Suprapubic skin (tissue), 4 donors: Measurements from ENCODE around the gene ANP32B. TPM values are rescaled to one million over a fixed set of nuclear protein-coding genes. Genes with fewer than 3 reads are reported as not detected.

Experiments
- DNase-seq, 2 donors: peaks; one replicate each; pipeline ENCODE4 v3.0.0-alpha.2; 2019; ENCODE audit warnings: low spot score in 2 of 2
- H3K27ac ChIP-seq: fragments of 200-600 bp; sonication (generic); one replicate; pipeline ENCODE4 v1.5.1; 2019
- H3K27me3 ChIP-seq: fragments of 200-600 bp; sonication (generic); one replicate; pipeline ENCODE4 v1.5.1; 2019
- H3K36me3 ChIP-seq: fragments of 200-600 bp; sonication (generic); one replicate; pipeline ENCODE4 v1.5.1; 2019
- H3K4me1 ChIP-seq: fragments of 200-600 bp; sonication (generic); one replicate; pipeline ENCODE4 v1.5.1; 2019
- H3K4me3 ChIP-seq: fragments of 200-600 bp; sonication (generic); one replicate; pipeline ENCODE4 v1.5.1; 2019; ENCODE audit warnings: mild to moderate bottlenecking
- H3K9me3 ChIP-seq: fragments of 200-600 bp; sonication (generic); one replicate; pipeline ENCODE4 v1.5.1; 2019
- EP300 ChIP-seq: sonication (generic); formaldehyde crosslinking; IDR thresholded peaks from one replicate; pipeline ENCODE4 v1.6.1; 2017; ENCODE audit warnings: antibody characterized with exemption
- POLR2A ChIP-seq, 2 donors: fragments of 450-650 bp; IDR thresholded peaks; one replicate each; pipeline ENCODE4 v1.6.1; 2017; ENCODE audit warnings: antibody characterized with exemption in 2 of 2, mild to moderate bottlenecking in 2 of 2, moderate library complexity in 2 of 2
- POLR2AphosphoS5 ChIP-seq, 3 donors: sonication (generic); formaldehyde crosslinking; IDR thresholded peaks; one replicate each; pipeline ENCODE4 v1.6.1; 2017; ENCODE audit warnings: antibody characterized with exemption in 3 of 3
- WGBS: methylation state at CpG from one replicate; pipeline ENCODE4 v1.1.5; 2018; 5-methylcytosine and 5-hydroxymethylcytosine counted together
- total RNA-seq, 4 donors: library from RNA; depleted of rRNA; stranded (reverse); fragments of >200 nt; gene quantifications; one replicate each; pipeline ENCODE4 v1.1.0, GENCODE V29; 2016
- TF ChIP-seq, protein P1 (sequence below), 2 donors: fragments of 200-600 bp in 1 of 2; fragments of 450-650 bp in 1 of 2; sonication (generic) in 1 of 2; IDR thresholded peaks; one replicate each; pipeline ENCODE4 v1.5.1; 2016 to 2019; ENCODE audit warnings: antibody characterized with exemption in 2 of 2, mild to moderate bottlenecking in 1 of 2, moderate library complexity in 1 of 2

ANP32B gene
- total RNA-seq, 4 donors from 2014 or later, result 34.8 to 71.6 (median 59.1) TPM

- Histone ChIP-seq H3K27me3 (peaks cover 4% of the 10 kb centered on the region), H3K4me1 (no peaks in the 10 kb centered on the region), H3K9me3 (no peaks in the 10 kb centered on the region), H3K36me3 (no peaks in the 10 kb centered on the region), H3K27ac (no peak within 1 kb of the TSS), H3K4me3 (no peak within 1 kb of the TSS)
- DNase-seq, result no peak
- WGBS, result 78% methylated on average over 3 of the region's 3 CpGs
- TF ChIP-seq POLR2A (IDR thresholded peaks at IDR 0.05) (no peak), POLR2AphosphoS5 (IDR thresholded peaks at IDR 0.05) (no peak), EP300 (no peak)
- TF ChIP-seq, protein P1, sequence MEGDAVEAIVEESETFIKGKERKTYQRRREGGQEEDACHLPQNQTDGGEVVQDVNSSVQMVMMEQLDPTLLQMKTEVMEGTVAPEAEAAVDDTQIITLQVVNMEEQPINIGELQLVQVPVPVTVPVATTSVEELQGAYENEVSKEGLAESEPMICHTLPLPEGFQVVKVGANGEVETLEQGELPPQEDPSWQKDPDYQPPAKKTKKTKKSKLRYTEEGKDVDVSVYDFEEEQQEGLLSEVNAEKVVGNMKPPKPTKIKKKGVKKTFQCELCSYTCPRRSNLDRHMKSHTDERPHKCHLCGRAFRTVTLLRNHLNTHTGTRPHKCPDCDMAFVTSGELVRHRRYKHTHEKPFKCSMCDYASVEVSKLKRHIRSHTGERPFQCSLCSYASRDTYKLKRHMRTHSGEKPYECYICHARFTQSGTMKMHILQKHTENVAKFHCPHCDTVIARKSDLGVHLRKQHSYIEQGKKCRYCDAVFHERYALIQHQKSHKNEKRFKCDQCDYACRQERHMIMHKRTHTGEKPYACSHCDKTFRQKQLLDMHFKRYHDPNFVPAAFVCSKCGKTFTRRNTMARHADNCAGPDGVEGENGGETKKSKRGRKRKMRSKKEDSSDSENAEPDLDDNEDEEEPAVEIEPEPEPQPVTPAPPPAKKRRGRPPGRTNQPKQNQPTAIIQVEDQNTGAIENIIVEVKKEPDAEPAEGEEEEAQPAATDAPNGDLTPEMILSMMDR (IDR thresholded peaks at IDR 0.05), result no peak
Measured at GRCh38 chr9:97938081-97938644, 45.0 kb upstream of the ANP32B start, which contains the start of gene HEMGN. Gene HEMGN, minus strand, starts transcription at chr9:97938172. Its CDS starts 36 bp downstream, at chr9:97938136.

- no peak for DNase-seq
- peaks cover 4% of the 10 kb centered on the region for H3K27me3 ChIP-seq
- no peak for TF ChIP-seq EP300
- TF ChIP-seq, protein P1 (IDR thresholded peaks at IDR 0.05), result no peak
- no peak for TF ChIP-seq POLR2AphosphoS5 (IDR thresholded peaks at IDR 0.05)
- no peak for TF ChIP-seq POLR2A (IDR thresholded peaks at IDR 0.05)
- no peaks in the 10 kb centered on the region for H3K4me1 ChIP-seq
- no peaks in the 10 kb centered on the region for H3K9me3 ChIP-seq
- H3K4me3 ChIP-seq, result no peak overlapping the region
- H3K27ac ChIP-seq, result no peak overlapping the region
- H3K36me3 ChIP-seq, result no peaks in the 10 kb centered on the region
Measured at GRCh38 chr9:97940233-97940632, 42.9 kb upstream of the ANP32B start.

GRCh38 chr9:97940741-97941140 lies 42.4 kb upstream of the ANP32B start:
- WGBS, result 79% methylated on average over 3 of the region's 3 CpGs
- H3K27me3 ChIP-seq, result peaks cover under 1% of the 10 kb centered on the region
- no peaks in the 10 kb centered on the region for H3K4me1 ChIP-seq
- no peaks in the 10 kb centered on the region for H3K9me3 ChIP-seq
- H3K4me3 ChIP-seq, result no peak overlapping the region
- no peak overlapping the region for H3K27ac ChIP-seq
- H3K36me3 ChIP-seq, result no peaks in the 10 kb centered on the region
- TF ChIP-seq, protein P1 (IDR thresholded peaks at IDR 0.05), result no peak
- TF ChIP-seq EP300 (no peak), POLR2A (IDR thresholded peaks at IDR 0.05) (no peak), POLR2AphosphoS5 (IDR thresholded peaks at IDR 0.05) (no peak)
- DNase-seq, result no peak

GRCh38 chr9:97941323-97941722 lies 41.8 kb upstream of the ANP32B start:
- H3K9me3 ChIP-seq, result no peaks in the 10 kb centered on the region
- H3K4me3 ChIP-seq, result no peak overlapping the region
- TF ChIP-seq EP300 (no peak), POLR2AphosphoS5 (IDR thresholded peaks at IDR 0.05) (no peak), POLR2A (IDR thresholded peaks at IDR 0.05) (no peak)
- TF ChIP-seq, protein P1 (IDR thresholded peaks at IDR 0.05), result no peak
- 87% methylated on average over 1 of the region's 1 CpG for WGBS
- H3K4me1 ChIP-seq, result no peaks in the 10 kb centered on the region
- H3K27ac ChIP-seq, result no peak overlapping the region
- no peaks in the 10 kb centered on the region for H3K36me3 ChIP-seq
- no peaks in the 10 kb centered on the region for H3K27me3 ChIP-seq
- no peak for DNase-seq

- DNase-seq, result no peak
- TF ChIP-seq, protein P1 (IDR thresholded peaks at IDR 0.05), result no peak
- no peak for TF ChIP-seq POLR2A (IDR thresholded peaks at IDR 0.05)
- no peak for TF ChIP-seq EP300
- no peak for TF ChIP-seq POLR2AphosphoS5 (IDR thresholded peaks at IDR 0.05)
Measured at GRCh38 chr9:97943308-97943855, 39.8 kb upstream of the ANP32B start.

More at GRCh38 chr9:97943308-97943855, 39.8 kb upstream of the ANP32B start:
- Histone ChIP-seq H3K36me3 (no peaks in the 10 kb centered on the region), H3K27ac (no peak overlapping the region), H3K27me3 (no peaks in the 10 kb centered on the region), H3K4me3 (no peak overlapping the region), H3K4me1 (no peaks in the 10 kb centered on the region), H3K9me3 (no peaks in the 10 kb centered on the region)
